HG03095 (cell line): Measurements from ENCODE around the gene MEAF6.
A peak's percentile ranks its signal among the peaks of the same experiment; 100 is the strongest.

Experiments
- ATAC-seq: cut with Tn5 transposase; IDR thresholded peaks from one replicate; pipeline ENCODE4 v1.9.1; 2021; ENCODE audit warnings: moderate library complexity; ENCODE audit not compliant: unreplicated experiment

The MEAF6 gene

GRCh38 chr1:37474697-37475379 is 39.7 kb downstream of the MEAF6 start:
- ATAC-seq, result no peak

- peak; percentile 49 for ATAC-seq
These were observed 40.4 kb downstream of the MEAF6 start, which contains the start of gene ZC3H12A for GRCh38 chr1:37474046-37474696. Gene ZC3H12A (plus strand): TSS chr1:37474580. CDS start chr1:37475497, 917 bp downstream.

- ATAC-seq, result no peak
These were observed 41.0 kb downstream of the MEAF6 start for GRCh38 chr1:37473431-37474045.

- no peak for ATAC-seq
These were observed 41.6 kb downstream of the MEAF6 start for GRCh38 chr1:37472994-37473393.

- no peak for ATAC-seq
These were observed 42.3 kb downstream of the MEAF6 start for GRCh38 chr1:37472281-37472680.

- no peak for ATAC-seq
These were observed 43.0 kb downstream of the MEAF6 start for GRCh38 chr1:37471345-37472231.

- ATAC-seq, result no peak
These were observed 45.2 kb downstream of the MEAF6 start for GRCh38 chr1:37469386-37469785.

- ATAC-seq, result no peak
These were observed 46.5 kb downstream of the MEAF6 start for GRCh38 chr1:37468037-37468436.

GRCh38 chr1:37465593-37466517 is 48.7 kb downstream of the MEAF6 start:
- no peak for ATAC-seq

GRCh38 chr1:37464443-37464842 is 50.1 kb downstream of the MEAF6 start:
- ATAC-seq, result no peak

GRCh38 chr1:37461698-37462436 is 52.7 kb downstream of the MEAF6 start:
- ATAC-seq, result no peak

- ATAC-seq, result no peak
These were observed 56.0 kb downstream of the MEAF6 start for GRCh38 chr1:37458551-37458950.

- no peak for ATAC-seq
These were observed 58.0 kb downstream of the MEAF6 start for GRCh38 chr1:37456614-37457013.

GRCh38 chr1:37455516-37455915 is 59.0 kb downstream of the MEAF6 start:
- ATAC-seq, result no peak

- ATAC-seq, result no peak
These were observed 60.9 kb downstream of the MEAF6 start for GRCh38 chr1:37453647-37454046.

- ATAC-seq, result no peak
These were observed 62.1 kb downstream of the MEAF6 start for GRCh38 chr1:37452416-37452815.

- no peak for ATAC-seq
These were observed 64.6 kb downstream of the MEAF6 start for GRCh38 chr1:37449936-37450335.

- ATAC-seq, result no peak
These were observed 65.7 kb downstream of the MEAF6 start for GRCh38 chr1:37448691-37449417.

GRCh38 chr1:37448185-37448584 is 66.4 kb downstream of the MEAF6 start:
- ATAC-seq, result no peak
